Measurements from ENCODE around the gene ARHGAP26. TPM values are rescaled to one million over a fixed set of nuclear protein-coding genes. Genes with fewer than 3 reads are reported as not detected.

ARHGAP26 gene
- total and polyA plus RNA-seq, 2 of the 4 experiments (the other 2 are of a cell fraction), result 0.54 to 0.56 TPM

GRCh38 chr5:142844866-142845265 lies 74.7 kb downstream of the ARHGAP26 start (continued):
- TF ChIP-seq RFX5 (IDR thresholded peaks at IDR 0.05; ENCODE audit: low read depth, low read length) (no peak), RCOR1 (IDR thresholded peaks at IDR 0.05; ENCODE audit: insufficient replicate concordance, low read length) (no peak), BHLHE40 (IDR thresholded peaks at IDR 0.05; ENCODE audit: low read depth, low read length) (no peak), FOS (IDR thresholded peaks at IDR 0.05; ENCODE audit: low read depth, low read length) (no peak)

GRCh38 chr5:142845402-142845921 lies 75.3 kb downstream of the ARHGAP26 start:
- Histone ChIP-seq H4K20me1 (ENCODE audit: insufficient read depth, low read length) (no peaks in the 10 kb centered on the region), H3K36me3 (ENCODE audit: control insufficient read depth, insufficient read depth, low read length) (no peaks in the 10 kb centered on the region), H3K4me2 (ENCODE audit: low read depth, low read length) (no peak overlapping the region), H3K9me1 (ENCODE audit: insufficient read depth, low read length) (no peaks in the 10 kb centered on the region), H2AFZ (replicated peaks; ENCODE audit: low read length, poor library complexity) (peak overlapping the region; percentile 26), H2AK9ac (replicated peaks; ENCODE audit: low read depth, low read length, poor library complexity) (no peak overlapping the region), H3K14ac (replicated peaks; ENCODE audit: low read depth, low read length) (no peak overlapping the region), H3K79me1 (ENCODE audit: low read depth in 1 of 2, low read length in 2 of 2) (no peaks in the 10 kb centered on the region), H3K4me3 (ENCODE audit: insufficient read depth, low read depth, low read length) (no peak overlapping the region), H2AK5ac (ENCODE audit: low read depth, low read length) (no peak overlapping the region), H3K23ac (ENCODE audit: low read depth, low read length) (no peak overlapping the region), H4K8ac (ENCODE audit: low read depth in 2 of 2, low read length in 2 of 2) (no peak overlapping the region), H3K56ac (ENCODE audit: extremely low read depth, insufficient read depth, low read length) (no peak overlapping the region), H3K27ac (ENCODE audit: insufficient read depth, low read length) (no peak overlapping the region), H3K4me1 (ENCODE audit: control insufficient read depth, insufficient read depth, low read length) (peaks cover 4% of the 10 kb centered on the region; the same call in 1 of the 2 replicates), H4K91ac (ENCODE audit: insufficient read depth, low read depth, low read length) (no peak overlapping the region), H3K18ac (ENCODE audit: low read depth, low read length) (no peak overlapping the region), H3K27me3 (ENCODE audit: control insufficient read depth, insufficient read depth, low read length) (peaks cover 15% of the 10 kb centered on the region), H2BK120ac (ENCODE audit: low read depth, low read length) (no peak overlapping the region), H3K9me3 (ENCODE audit: control insufficient read depth, insufficient read depth, low read length) (no peaks in the 10 kb centered on the region), H2BK20ac (ENCODE audit: low read depth, low read length) (no peak overlapping the region), H2BK15ac (ENCODE audit: low read depth, low read length) (no peak overlapping the region), H4K5ac (ENCODE audit: low read depth, low read length) (no peak overlapping the region), H2BK5ac (ENCODE audit: low read depth, low read length, poor library complexity, severe bottlenecking) (no peak overlapping the region), H3K9ac (ENCODE audit: low read depth, low read length) (no peak overlapping the region), H3K4ac (ENCODE audit: low read depth, low read length) (no peak overlapping the region)
- TF ChIP-seq MXI1 (IDR thresholded peaks at IDR 0.05; ENCODE audit: borderline replicate concordance, low read depth, low read length) (no peak), MAZ (IDR thresholded peaks at IDR 0.05; ENCODE audit: borderline replicate concordance, low read depth, low read length) (no peak), MAFK (IDR thresholded peaks at IDR 0.05; ENCODE audit: low read depth, low read length) (no peak), NFE2L2 (IDR thresholded peaks at IDR 0.05; ENCODE audit: low read depth, low read length) (no peak), USF2 (IDR thresholded peaks at IDR 0.05; ENCODE audit: low read depth, low read length) (no peak)
- TF ChIP-seq, protein P1, sequence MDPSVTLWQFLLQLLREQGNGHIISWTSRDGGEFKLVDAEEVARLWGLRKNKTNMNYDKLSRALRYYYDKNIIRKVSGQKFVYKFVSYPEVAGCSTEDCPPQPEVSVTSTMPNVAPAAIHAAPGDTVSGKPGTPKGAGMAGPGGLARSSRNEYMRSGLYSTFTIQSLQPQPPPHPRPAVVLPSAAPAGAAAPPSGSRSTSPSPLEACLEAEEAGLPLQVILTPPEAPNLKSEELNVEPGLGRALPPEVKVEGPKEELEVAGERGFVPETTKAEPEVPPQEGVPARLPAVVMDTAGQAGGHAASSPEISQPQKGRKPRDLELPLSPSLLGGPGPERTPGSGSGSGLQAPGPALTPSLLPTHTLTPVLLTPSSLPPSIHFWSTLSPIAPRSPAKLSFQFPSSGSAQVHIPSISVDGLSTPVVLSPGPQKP (IDR thresholded peaks at IDR 0.05; ENCODE audit: borderline replicate concordance, low read depth, low read length), result no peak
- DNase-seq (no peak), ATAC-seq (ENCODE audit: low read depth) (no peak)
- 60% methylated on average over 1 of the region's 4 CpGs; no CpG with 5 or more reads in 1 of the 2 experiments for WGBS, 2 experiments (ENCODE audit: extremely low coverage in 2 of 2, insufficient read length in 1 of 2)
- ChIA-PET CTCF (no interaction called here), POLR2A (ENCODE audit: unreplicated experiment) (no interaction called here)
- intact Hi-C loops (cut with micrococcal nuclease) (no loop called here), dilution Hi-C loops (cut with HindIII; ENCODE audit: low sequenced_read_pairs, unreplicated experiment) (no loop called here), in situ Hi-C loops (cut with MboI; ENCODE audit: low sequenced_read_pairs) (no loop called here)
- no TSS peak for BruUV-seq (replicated peaks)
